Neural cell (in vitro differentiated cells): ENCODE measurements around the gene EPHA1.

ENCODE experiments used
- EP300 ChIP-seq: fragments of 450-650 bp; conservative IDR thresholded peaks from 2 replicates; pipeline ENCODE4 v1.6.1; 2014; ENCODE audit warnings: antibody characterized with exemption, mild to moderate bottlenecking, moderate library complexity; ENCODE audit not compliant: poor library complexity, severe bottlenecking
- EZH2 ChIP-seq: fragments of 200-600, 300-800 bp; shearing (Covaris generic), sonication (generic); IDR thresholded peaks from 2 replicates; pipeline ENCODE4 v1.6.1; 2014; ENCODE audit warnings: antibody characterized with exemption, low read length, borderline replicate concordance, mild to moderate bottlenecking; ENCODE audit not compliant: insufficient read depth, poor library complexity, severe bottlenecking
- MXI1 ChIP-seq: fragments of 450-650 bp; conservative IDR thresholded peaks from 2 replicates; pipeline ENCODE4 v1.6.1; 2014; ENCODE audit warnings: antibody characterized with exemption, mild to moderate bottlenecking; ENCODE audit not compliant: poor library complexity, severe bottlenecking
- POLR2AphosphoS5 ChIP-seq: IDR thresholded peaks from 2 replicates; pipeline ENCODE4 v1.6.1; 2012
- RAD21 ChIP-seq: fragments of 450-650 bp; conservative IDR thresholded peaks from 2 replicates; pipeline ENCODE4 v1.6.1; 2014; ENCODE audit warnings: antibody characterized with exemption, mild to moderate bottlenecking, moderate library complexity
- SMC3 ChIP-seq: fragments of 450-650 bp; conservative IDR thresholded peaks from 2 replicates; pipeline ENCODE4 v1.6.1; 2014; ENCODE audit warnings: antibody characterized with exemption, mild to moderate bottlenecking, moderate library complexity; ENCODE audit not compliant: poor library complexity
- TAF1 ChIP-seq: IDR thresholded peaks from 2 replicates; pipeline ENCODE4 v1.6.1; 2012; ENCODE audit warnings: low read depth
- TF ChIP-seq, protein P1 (sequence below): fragments of 450-650 bp; IDR thresholded peaks from 2 replicates; pipeline ENCODE4 v1.5.1; 2014; ENCODE audit warnings: antibody characterized with exemption, mild to moderate bottlenecking, moderate library complexity; ENCODE audit not compliant: poor library complexity, severe bottlenecking

- TF ChIP-seq, protein P1, sequence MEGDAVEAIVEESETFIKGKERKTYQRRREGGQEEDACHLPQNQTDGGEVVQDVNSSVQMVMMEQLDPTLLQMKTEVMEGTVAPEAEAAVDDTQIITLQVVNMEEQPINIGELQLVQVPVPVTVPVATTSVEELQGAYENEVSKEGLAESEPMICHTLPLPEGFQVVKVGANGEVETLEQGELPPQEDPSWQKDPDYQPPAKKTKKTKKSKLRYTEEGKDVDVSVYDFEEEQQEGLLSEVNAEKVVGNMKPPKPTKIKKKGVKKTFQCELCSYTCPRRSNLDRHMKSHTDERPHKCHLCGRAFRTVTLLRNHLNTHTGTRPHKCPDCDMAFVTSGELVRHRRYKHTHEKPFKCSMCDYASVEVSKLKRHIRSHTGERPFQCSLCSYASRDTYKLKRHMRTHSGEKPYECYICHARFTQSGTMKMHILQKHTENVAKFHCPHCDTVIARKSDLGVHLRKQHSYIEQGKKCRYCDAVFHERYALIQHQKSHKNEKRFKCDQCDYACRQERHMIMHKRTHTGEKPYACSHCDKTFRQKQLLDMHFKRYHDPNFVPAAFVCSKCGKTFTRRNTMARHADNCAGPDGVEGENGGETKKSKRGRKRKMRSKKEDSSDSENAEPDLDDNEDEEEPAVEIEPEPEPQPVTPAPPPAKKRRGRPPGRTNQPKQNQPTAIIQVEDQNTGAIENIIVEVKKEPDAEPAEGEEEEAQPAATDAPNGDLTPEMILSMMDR: no peak
- no peak for TF ChIP-seq SMC3
- TF ChIP-seq EP300: no peak
- TF ChIP-seq RAD21: no peak
- TF ChIP-seq EZH2: no peak
- no peak for TF ChIP-seq TAF1
- TF ChIP-seq POLR2AphosphoS5: no peak
- no peak for TF ChIP-seq MXI1
Measured at GRCh38 chr7:143419880-143420279, 11.2 kb upstream of the EPHA1 start.
